HG03103 (cell line): ENCODE measurements around the gene S100A3.

Source experiments
- ATAC-seq: cut with Tn5 transposase; IDR thresholded peaks from one replicate; pipeline ENCODE4 v1.9.1; 2021; ENCODE audit warnings: low read depth; ENCODE audit not compliant: unreplicated experiment

The S100A3 gene

DNA sequence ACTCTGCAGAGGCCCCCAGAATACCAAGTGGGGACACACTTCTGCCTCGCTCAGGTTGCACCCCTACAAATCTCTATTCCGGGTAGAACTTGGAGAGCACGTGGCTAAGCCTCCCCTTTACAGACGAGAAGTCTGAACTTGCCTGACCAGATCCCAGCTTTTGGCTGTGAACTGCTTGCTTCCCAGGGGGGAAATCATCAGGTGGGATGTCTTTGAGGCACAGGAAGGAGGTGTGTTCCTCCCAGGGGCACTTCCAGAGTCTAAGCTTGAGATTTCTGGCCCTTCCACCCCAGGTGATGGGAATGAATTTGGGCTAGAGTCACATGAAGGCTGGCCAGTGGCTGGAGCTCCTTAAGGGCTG is 1.3 kb upstream of the S100A3 start:
- ATAC-seq, result no peak

DNA sequence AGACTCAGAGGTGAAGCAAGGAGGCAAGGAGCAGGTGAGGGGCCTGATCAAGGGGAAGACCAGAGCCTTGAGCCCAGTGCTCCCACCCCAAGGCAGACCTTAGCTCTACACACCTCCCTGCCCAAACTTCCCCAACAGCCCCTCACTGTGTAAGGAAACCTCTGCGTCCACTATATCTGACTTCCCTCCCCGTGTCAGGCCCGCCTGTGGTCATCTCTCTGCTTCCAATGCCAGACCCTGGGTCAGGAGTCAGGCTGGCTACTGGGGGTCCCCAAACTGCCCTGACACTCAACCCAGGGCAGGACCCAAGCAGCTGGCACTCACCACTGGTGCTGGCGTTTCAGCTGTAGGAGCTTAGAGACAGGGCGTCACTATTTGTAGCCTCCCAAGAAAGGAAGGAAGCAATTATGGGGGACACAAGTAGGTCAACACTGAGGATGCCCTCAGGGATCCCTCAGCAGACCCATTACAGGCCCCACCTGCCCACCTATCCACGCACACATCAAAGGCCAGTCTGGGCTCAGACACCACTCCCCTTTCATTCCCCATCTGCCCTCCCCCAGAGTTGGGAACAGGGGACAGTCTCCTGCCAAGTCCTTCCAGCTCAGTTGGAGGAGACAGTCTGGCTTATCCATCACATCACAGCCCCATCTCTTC is 811 bp upstream of the S100A3 start:
- ATAC-seq, result no peak

DNA sequence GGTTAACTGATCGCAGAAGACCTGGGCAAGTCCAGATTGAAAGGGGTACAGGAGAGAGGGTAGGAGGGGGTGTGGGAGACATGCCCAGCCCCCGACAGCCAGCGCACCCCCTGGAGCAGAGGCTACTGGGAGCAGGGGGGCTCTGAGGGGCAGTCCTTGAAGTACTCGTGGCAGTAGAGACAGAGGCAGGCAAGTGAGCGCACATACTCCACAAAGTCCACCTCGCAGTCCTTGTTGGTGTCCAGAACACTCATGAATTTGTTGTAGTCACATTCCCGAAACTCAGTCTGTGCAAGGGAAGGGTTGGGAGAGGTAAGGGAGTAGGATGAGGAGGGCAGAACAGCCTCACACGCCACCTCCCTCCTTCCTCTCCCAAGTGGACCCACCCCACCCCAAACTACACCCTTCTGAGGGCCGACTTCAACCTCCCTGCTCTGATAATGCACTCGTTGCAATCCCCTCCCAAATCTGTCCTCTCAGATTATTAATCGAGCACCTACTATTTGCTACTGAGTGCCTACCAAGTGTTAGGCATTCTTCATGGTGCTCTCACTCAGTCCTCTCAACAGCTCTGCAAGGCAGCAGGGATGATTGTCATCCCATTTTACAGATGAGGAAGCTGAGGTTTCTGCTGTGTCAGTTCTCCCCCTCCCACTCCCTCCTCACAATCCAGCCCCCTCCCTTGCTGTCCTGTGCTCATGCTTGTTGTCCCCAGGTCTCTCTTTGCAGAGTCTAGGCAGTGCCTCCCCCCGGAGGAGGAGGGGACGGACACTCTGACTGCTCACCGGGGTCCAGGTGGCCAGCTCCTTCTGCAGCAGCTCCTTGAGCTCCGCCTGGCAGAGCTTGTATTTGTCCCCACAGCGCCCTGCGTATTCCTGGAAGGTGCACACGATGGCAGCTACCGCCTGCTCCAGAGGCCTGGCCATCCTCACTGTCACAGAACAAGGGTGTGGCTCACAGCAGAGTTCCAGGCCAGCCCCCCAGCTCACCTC is 1.2 kb downstream of the S100A3 start:
- no peak for ATAC-seq

DNA sequence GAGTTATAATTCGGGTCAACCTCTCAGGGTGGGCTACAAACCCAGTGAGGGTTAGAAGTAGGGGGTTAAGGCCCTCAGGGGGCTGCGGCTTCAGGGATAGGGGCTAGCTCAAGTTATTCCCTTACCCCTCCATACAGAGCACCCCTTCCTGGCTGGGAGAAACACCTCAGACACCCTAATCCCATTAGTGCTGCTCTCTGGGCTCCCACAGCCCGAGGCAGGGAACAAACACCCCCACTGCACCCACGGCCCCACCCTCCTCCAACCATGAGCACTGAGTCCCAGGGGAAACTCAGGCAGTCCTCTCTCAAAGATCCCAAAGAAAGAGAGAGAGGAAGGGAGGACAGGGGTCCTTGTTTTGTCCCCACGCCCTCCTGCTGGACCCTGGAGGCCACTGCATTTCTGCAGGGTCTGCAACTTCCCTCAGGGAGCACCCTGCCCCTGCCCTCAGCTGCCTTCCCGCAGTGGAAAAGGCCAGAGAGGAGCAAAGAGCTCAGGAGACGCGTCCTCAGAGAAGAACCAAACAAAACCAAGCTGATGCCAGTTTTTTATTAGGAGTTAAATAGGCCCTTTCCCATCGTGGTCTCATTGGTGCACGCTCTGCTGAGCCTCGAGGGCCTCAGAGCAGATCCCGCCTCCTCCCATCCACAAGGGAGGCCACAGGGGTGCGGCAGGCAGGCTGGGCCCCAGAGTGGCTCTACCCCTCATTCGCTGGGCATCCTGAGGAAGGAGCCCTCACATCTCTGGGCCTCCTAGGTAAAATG is 2.1 kb downstream of the S100A3 start:
- no peak for ATAC-seq

DNA sequence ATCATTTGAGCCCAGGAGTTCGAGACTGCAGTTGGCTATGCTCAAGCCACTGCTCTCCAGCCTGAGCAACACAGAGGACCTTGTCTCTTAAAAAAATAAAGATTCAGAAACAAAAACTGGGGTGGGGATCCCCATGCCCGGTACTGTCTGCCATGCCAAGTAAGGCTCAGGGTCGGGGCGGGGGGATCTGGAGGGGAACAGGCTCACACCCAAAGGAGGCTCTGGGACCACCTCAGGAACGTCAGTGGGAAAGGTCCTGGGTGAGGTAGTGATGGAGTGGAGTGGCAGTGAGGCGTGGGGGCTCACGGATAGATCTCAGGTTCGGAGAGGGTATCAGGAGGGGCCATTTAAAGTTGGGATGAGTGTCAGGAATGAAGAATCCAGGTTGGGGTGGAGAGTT is 2.7 kb downstream of the S100A3 start:
- no peak for ATAC-seq

DNA sequence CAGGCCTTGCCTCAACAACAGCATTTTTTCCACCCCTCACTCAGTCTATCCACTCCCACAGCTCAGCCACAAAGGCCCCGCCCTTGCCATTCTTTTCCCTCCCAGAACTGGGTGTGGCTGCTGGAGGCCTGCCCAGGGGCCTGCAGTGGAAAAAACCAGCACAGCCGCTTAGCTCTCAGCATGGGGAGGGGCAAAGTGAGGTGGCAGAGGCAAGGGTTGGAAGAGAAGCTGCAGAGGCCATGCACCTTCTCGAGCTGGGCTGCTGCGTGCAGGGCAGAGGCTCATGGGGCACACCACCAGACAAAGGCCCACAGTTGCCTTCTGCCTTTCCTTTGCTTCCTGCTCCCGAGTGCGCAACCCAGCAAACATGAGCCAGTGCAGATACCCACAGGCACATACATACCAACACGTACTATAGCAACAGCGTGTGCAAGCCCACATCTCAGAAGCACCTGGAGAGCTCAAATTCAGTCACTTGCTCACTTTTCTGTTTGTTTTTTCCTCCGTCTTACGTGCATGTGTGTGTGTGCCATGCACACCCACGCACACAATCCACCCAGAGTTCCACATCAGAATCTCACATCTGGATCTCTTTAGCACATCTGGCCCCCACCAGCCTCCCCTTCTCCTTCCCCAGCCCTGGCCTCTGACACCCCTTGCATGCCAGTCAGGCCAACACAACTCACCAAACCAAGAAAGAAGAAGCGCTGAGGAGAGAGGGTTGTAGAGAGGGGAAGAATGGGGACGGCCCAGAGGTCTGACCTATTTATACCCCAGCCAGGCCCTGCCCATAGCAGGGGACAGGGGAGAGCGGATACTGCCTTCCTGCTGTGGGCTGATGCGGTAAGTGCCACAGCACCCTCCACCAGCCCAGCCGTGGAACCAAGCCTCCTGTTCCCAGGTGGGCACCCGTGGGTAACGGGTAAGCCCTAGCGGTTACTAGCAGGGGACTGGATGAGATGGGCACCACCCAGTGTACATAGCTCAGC is 3.7 kb downstream of the S100A3 start, which contains the start of gene S100A4:
TSS of gene S100A4 (minus strand) at position 740 of the 989 bp plus-strand sequence. CDS start 1,012 bp downstream, outside the sequence.
- ATAC-seq, result no peak

DNA sequence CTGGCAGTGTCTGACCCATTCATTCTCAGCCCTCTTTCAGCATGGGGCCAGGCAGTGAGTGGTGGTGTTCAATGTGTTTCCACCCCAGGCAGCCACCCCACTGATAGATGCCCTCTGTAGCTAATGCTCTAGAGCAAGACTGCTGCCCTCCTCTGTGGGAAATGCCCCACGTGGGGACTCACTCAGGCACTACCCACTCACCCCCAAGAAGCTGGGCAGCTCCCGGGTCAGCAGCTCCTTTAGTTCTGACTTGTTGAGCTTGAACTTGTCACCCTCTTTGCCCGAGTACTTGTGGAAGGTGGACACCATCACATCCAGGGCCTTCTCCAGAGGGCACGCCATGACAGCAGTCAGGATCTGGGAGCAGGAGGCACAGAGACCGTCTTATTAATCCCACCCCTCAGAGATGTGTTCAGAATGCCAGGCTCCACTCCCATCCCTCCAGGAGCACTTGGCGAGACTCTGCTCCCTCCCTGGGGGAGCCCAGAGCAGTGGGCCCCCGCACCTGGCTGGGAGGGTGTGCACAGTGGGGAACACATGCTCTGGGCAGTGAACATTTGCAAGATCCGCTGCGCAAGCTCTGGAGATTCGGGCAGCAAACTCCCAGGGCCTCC is 4.5 kb downstream of the S100A3 start:
- ATAC-seq, result no peak

DNA sequence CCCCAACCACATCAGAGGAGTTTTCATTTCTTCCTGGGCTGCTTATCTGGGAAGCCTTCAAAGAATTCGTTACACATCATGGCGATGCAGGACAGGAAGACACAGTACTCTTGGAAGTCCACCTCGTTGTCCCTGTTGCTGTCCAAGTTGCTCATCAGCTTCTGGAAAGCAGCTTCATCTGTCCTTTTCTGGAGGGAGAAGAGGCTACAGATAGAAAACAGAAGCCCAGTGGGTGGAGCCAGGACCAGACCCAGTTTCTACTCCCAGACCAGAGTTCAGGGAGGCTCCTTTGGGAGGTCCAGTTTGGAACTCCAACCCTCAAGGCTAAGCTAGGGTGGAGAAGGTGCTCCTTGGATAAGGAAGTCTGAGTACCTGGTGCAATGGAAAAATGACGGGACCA is 5.3 kb downstream of the S100A3 start:
- ATAC-seq, result no peak

DNA sequence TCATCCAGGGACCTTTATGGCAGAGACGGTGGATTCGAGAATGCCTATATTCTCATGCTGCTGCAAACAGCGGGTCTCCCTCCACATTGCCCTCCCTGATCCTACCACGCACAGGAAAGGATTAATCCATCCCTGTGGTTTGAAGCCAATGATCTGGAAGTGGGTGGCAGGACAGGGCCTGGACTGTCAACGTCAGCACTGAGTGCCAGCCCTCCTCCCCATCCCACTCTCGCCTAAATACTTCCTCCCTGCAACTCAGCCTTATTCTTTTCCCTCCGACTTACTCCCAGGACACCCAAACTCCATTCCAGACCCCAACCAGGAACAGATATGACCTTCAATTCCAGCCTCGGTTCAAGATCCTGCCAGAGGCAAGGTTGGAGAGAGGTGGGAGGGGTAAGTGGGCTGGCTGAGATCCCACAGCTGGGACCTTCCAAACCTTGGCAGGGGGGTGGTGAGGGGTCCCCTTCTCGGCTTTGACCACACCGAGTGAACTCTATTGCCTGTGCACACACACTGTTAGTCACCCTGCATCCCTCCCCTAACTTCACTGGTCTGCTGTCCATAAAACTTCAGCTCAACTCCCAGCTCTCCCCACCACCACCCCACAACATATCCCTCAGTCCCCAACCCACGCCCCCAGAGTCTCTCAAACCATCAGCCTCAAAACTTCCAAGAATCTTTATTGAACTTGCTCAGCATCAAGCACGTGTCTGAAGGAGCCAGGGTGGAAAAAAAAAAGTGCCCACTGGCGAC is 5.9 kb downstream of the S100A3 start:
- ATAC-seq, result no peak

DNA sequence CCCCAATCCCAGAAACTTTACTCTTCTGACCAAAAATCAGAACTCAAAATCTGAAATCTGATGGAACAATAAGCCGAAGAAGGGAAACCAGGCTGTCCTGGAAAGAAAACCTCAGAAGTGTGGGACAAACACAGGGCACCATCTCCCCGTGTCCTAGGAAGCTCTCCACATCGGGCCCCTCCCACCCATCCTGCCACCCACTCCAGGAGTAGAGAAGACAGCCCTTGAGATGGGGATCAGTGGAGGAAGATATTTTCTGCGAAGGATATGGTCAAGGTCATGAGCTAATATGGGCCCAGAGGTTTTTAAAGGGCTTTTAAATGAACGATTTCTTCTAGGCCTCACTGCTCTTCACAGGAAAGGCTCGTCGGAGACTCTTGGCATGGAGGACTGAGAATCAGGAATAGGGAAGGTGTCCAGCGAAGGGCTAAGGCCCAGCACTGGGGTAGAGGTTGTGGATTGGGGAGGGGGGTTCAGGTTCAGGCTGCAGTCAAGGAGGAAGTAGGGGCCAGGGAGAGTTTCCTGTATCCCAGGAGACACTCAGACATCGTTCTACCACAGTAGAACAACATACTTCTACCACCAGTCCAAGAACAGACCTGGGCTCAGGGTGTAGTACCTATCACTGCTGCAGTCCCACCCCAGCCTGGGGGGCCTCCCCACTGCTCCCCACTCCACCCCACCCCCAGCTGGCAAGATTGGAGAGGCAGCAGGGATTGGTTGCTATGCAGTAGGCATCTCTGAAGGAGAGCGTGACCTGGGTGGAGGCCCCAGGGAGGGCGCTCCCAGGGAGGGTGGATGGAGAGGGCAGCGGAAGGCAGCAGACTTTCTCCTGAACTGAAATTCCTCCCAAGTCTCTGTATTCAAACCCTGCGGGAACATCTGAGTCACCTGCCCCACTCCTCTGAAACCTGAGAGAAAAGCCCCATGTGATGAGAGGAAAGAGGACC is 7.1 kb downstream of the S100A3 start:
- no peak for ATAC-seq

DNA sequence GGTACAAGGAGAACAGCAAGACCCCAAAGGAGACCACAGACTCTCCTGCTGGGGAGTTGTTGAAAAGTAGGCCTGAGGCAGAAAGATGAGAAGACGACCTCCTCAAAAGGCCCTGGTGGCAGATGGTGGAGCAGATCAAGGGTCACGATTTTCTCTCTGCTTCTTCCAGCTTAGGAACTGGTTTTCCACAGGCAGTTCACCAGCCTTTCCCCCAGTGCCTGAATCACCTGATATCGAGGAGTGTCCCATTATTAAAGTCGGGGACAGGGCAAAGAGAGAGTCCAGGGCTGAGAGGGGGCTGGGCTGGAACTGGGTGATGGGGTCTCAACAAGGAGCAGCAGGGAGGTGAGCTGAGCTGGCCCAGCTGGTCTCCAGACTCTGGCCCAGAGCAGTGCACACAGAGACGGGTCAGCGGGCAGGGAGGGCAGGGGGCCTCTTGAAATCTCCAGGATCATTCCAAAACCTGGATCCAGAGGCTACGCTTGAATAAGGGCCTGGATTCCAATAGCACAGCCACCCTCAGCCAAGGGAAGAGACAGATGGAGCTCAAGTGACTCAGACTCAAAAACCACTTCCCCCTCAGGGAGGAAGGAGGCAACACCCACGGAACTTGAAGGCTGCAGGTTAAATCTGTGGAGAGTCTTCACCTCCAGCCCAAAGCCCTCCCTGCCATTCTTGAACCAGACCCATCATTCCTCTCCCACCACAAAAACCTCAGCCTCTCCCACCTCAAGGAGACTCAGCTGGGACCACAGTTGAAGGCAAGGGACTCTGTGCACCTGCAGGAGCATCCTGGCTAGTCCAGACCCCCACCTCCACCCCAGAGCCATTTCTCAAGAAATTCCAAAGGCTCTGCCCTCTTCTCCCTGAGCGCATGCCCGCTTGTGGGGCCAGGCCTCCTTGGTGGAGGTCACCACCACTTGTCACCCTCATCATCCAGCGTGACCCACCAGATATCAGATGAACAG is 8.4 kb downstream of the S100A3 start, which contains the start of gene S100A5:
TSS of gene S100A5 (minus strand) at position 541 of the 968 bp plus-strand sequence. CDS start 743 bp downstream, outside the sequence.
- ATAC-seq, result no peak

DNA sequence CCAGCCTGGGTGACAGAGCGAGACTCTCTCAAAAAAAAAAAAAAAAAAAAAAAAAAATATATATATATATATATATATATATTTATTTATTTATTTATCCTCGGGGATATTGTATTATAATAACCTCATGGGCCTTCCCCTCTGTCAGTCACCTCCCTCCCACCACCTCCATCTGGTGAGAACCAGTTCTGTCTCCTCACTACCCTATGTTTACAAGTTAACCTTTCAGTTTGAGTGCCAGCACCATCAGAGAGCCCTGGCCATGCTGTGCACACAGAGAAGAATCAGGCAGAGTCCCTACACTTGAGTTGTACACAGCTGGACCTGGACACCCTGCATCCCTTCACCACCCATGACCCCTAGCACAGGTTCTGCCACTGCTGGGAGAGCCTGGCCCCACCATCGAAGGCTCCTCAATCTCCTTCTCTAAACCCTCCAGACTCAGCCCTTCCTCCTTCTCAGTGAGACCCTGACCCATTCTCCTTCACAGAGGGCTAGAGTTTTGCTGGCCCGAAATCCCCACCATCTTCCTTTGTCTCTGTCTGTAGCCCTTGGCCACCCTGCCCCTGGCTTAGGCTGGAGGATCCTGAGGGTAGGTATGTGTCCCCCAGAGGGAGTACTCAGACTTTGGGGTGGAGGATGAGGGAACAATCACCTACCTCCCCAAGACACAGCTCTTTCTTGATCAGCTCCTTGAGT is 9.5 kb downstream of the S100A3 start:
- no peak for ATAC-seq

DNA sequence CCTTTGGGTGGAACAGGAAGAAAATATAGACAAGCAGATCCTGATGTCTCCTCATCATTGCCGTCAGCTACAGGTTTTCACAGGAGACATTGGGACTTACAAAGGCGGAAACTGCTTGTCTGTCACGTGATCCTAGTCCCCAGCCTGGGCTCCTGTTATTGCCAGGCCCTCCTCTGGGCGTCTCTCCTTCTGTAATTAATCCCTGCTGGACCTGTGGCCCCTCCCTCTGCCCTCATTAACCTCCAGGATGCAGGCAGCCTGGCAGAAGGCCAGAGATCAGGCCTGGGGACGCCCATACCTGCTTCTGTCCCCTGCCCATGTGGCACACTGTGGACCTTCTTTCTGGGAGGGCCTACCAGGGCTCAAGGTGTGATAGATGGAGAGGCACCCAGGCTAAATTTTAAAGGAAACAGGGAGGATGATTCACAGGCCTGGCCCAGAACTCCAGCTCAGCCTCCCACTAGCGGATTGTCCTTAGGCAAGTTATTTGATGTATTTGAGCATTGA is 10.7 kb downstream of the S100A3 start:
- no peak for ATAC-seq

DNA sequence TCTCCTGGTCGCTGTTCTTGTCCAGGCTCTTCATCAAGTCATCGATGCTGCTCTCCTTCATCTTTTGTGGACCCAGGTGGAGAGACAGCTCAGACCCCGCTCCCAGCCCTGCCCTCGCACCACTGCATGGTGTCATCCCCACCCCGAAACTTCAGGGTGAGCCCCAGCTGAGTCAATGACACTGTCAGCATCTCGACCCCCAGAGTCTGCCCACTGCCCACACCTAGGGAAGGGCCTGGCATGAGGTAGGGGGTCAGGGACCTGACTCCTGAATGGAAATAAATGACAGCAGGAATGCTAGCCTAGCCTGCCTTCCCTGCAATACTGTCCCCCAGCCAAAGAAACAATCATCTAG is 11.7 kb downstream of the S100A3 start:
- ATAC-seq, result no peak

DNA sequence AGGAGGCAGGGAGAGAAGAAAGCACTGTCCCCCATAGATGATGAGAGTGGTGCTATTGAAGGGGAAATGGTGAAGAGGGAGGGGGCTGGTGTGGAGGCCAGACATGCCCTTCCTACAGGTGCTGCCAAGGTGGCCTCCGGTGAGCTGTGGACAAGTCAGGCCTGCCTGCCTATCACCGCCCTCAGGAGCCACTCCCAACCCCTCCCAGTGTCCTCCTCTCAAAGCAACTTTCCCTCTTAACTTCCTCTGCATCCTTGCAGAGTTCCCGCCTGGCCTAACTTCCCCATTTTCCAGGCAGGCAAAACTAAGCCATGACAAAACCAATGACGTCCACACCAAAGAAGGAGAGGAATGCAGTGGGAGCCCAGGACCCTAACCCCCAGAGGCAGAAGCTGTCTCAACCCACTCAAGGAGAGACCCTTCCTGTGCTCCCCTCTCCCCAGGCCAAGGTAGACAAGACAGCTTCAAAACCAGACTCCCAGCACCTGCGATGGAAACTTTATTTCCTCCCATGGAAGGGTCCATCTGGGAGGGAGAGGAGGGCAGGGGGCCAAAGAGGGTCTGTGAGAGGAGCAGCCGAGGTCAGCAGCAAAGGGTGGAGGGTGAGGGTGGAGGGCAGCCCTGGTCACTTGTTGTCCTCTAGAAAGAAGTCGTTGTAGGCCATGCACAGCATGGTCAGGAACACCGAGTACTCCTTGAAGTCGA is 12.2 kb downstream of the S100A3 start:
- ATAC-seq, result no peak
